22Rv1 (cell line): ENCODE data around the gene INPP5A.

Experiments
- H3K27ac ChIP-seq: fragments of 450-650 bp; 2 replicates; pipeline ENCODE4 v1.5.1; 2017
- CTCF ChIP-seq: fragments of 450-650 bp; IDR thresholded peaks from 2 replicates; pipeline ENCODE4 v1.5.1; 2017; ENCODE audit warnings: mild to moderate bottlenecking
- ZFX ChIP-seq: fragments of 450-650 bp; IDR thresholded peaks from 2 replicates; pipeline ENCODE4 v1.6.1; 2017; ENCODE audit warnings: antibody characterized with exemption, borderline replicate concordance

The INPP5A gene

GRCh38 chr10:132618158-132618919 is 80.8 kb downstream of the INPP5A start:
- no peak overlapping the region for H3K27ac ChIP-seq
- TF ChIP-seq ZFX (no peak), CTCF (no peak)

GRCh38 chr10:132619927-132620326 is 82.3 kb downstream of the INPP5A start:
- TF ChIP-seq ZFX: no peak
- TF ChIP-seq CTCF: no peak
- no peak overlapping the region for H3K27ac ChIP-seq

- TF ChIP-seq CTCF (no peak), ZFX (no peak)
- H3K27ac ChIP-seq: no peak overlapping the region
Observed at GRCh38 chr10:132624061-132624846, 86.7 kb downstream of the INPP5A start.

GRCh38 chr10:132624847-132625471 is 87.4 kb downstream of the INPP5A start:
- no peak overlapping the region for H3K27ac ChIP-seq
- no peak for TF ChIP-seq ZFX
- TF ChIP-seq CTCF: no peak

- TF ChIP-seq CTCF: no peak
- TF ChIP-seq ZFX: no peak
- no peak overlapping the region for H3K27ac ChIP-seq
Observed at GRCh38 chr10:132626019-132626760, 88.6 kb downstream of the INPP5A start.

GRCh38 chr10:132626761-132627665 is 89.4 kb downstream of the INPP5A start:
- no peak for TF ChIP-seq ZFX
- TF ChIP-seq CTCF: no peak
- no peak overlapping the region for H3K27ac ChIP-seq
